Esophagus muscularis mucosa (tissue), 4 donors: ENCODE measurements around the gene FPR1. TPM values are rescaled to one million over a fixed set of nuclear protein-coding genes. Genes with fewer than 3 reads are reported as not detected.

Source experiments
- DNase-seq: peaks from one replicate; pipeline ENCODE4 v3.0.0-alpha.2; 2017; ENCODE audit errors: extremely low spot score
- H3K27ac ChIP-seq, 4 donors: fragments of 200-600 bp; sonication (generic); replicated peaks in 1 of 4; 1 replicate in 3 of 4; 2 replicates in 1 of 4; pipeline ENCODE4 v1.5.1; 2016 to 2019; ENCODE audit warnings: mild to moderate bottlenecking in 1 of 4
- H3K27me3 ChIP-seq, 4 donors: fragments of 200-600 bp; sonication (generic); one replicate each; pipeline versions ENCODE4 v1.5.1 to v1.6.0; 2016 to 2019
- H3K36me3 ChIP-seq, 4 donors: fragments of 200-600 bp; sonication (generic); one replicate each; pipeline ENCODE4 v1.5.1; 2016 to 2019
- H3K4me1 ChIP-seq, 4 donors: fragments of 200-600 bp; sonication (generic); one replicate each; pipeline ENCODE4 v1.5.1; 2016 to 2019
- H3K4me3 ChIP-seq, 4 donors: fragments of 200-600 bp; sonication (generic); 1 replicate in 2 of 4; 2 replicates in 2 of 4; pipeline ENCODE4 v1.5.1; 2016 to 2019; ENCODE audit warnings: mild to moderate bottlenecking in 4 of 4, moderate library complexity in 1 of 4
- H3K9me3 ChIP-seq, 4 donors: fragments of 200-600 bp; sonication (generic); 1 replicate in 3 of 4; 2 replicates in 1 of 4; pipeline ENCODE4 v1.5.1; 2016 to 2019
- CTCF ChIP-seq, 3 experiments: fragments of 200-600 bp in 2 of 3; fragments of 450-650 bp in 1 of 3; sonication (generic) in 2 of 3; IDR thresholded peaks; one replicate each; pipeline ENCODE4 v1.5.1; 2017 to 2019; ENCODE audit warnings: antibody characterized with exemption in 3 of 3, mild to moderate bottlenecking in 2 of 3, moderate library complexity in 1 of 3
- EP300 ChIP-seq: sonication (generic); formaldehyde crosslinking; IDR thresholded peaks from one replicate; pipeline ENCODE4 v1.6.1; 2017; ENCODE audit warnings: antibody characterized with exemption
- POLR2A ChIP-seq: fragments of 450-650 bp; IDR thresholded peaks from one replicate; pipeline ENCODE4 v1.6.1; 2017; ENCODE audit warnings: antibody characterized with exemption, moderate library complexity, mild to moderate bottlenecking, low read depth
- POLR2AphosphoS5 ChIP-seq, 2 donors: sonication (generic); formaldehyde crosslinking; IDR thresholded peaks; one replicate each; pipeline ENCODE4 v1.6.1; 2017; ENCODE audit warnings: antibody characterized with exemption in 2 of 2
- WGBS: methylation state at CpG from one replicate; pipeline ENCODE4 v1.1.5; 2018; 5-methylcytosine and 5-hydroxymethylcytosine counted together
- intact Hi-C: fragments of 100-400 bp; cut with DNase I; formaldehyde crosslinking; loops from one replicate; pipeline ENCODE4 v1.15.1; 2023
- total RNA-seq, 4 donors: library from RNA; depleted of rRNA; stranded (reverse); fragments of >200 nt; gene quantifications; one replicate each; pipeline versions ENCODE4 v1.1.0 to v1.2.1, GENCODE V29; 2016

Gene FPR1
- 10 to 100 TPM in 2 of 4 donors, 1 to 10 TPM in 2; 3.7 to 38.9 (median 7.7) TPM for total RNA-seq

- Histone ChIP-seq H3K4me3 (peak within 1 kb of the TSS; percentile 1 to 42 (median 8)), H3K27ac (peak within 1 kb of the TSS in 2 of 4 donors; percentile 7 to 17)
- no peak for DNase-seq
Measured at GRCh38 chr19:51751655-51752054, at the start of gene FPR1. Gene FPR1, minus strand, starts transcription at chr19:51751878. Its CDS starts 4,884 bp downstream, at chr19:51746994.

GRCh38 chr19:51800473-51801244 is 49.0 kb upstream of the FPR1 start:
- H3K27me3 ChIP-seq = peaks cover 0 to 7% (median 0%) of the 10 kb centered on the region in 4 donors
- no peak for DNase-seq
- no peaks in the 10 kb centered on the region for H3K36me3 ChIP-seq
- 73% methylated on average over 5 of the region's 7 CpGs for WGBS
- H3K9me3 ChIP-seq = no peaks in the 10 kb centered on the region
- H3K27ac ChIP-seq = peak overlapping the region in 2 of 4 donors; percentile 50 to 61
- H3K4me3 ChIP-seq = no peak overlapping the region
- TF ChIP-seq POLR2A (no peak), CTCF (IDR thresholded peaks at IDR 0.05) (no peak), POLR2AphosphoS5 (IDR thresholded peaks at IDR 0.05) (no peak), EP300 (no peak)
- H3K4me1 ChIP-seq = peaks cover 14 to 20% (median 17%) of the 10 kb centered on the region in 4 donors
- intact Hi-C loops = no loop called here

More at GRCh38 chr19:51751655-51752054, at the start of gene FPR1:
- intact Hi-C loops = no loop called here
- 65% methylated on average over 2 of the region's 2 CpGs for WGBS
- peaks cover 0 to 5% (median 0%) of the 10 kb centered on the region in 4 donors for H3K27me3 ChIP-seq
- H3K4me1 ChIP-seq = no peaks in the 10 kb centered on the region
- no peaks in the 10 kb centered on the region for H3K36me3 ChIP-seq
- no peaks in the 10 kb centered on the region for H3K9me3 ChIP-seq
- TF ChIP-seq POLR2AphosphoS5 (IDR thresholded peaks at IDR 0.05) (peak in 1 of 2 donors; percentile 60), EP300 (no peak), CTCF (IDR thresholded peaks at IDR 0.05) (no peak), POLR2A (no peak)

- no peak for TF ChIP-seq POLR2AphosphoS5 (IDR thresholded peaks at IDR 0.05)
- no peak for TF ChIP-seq EP300
- no peak for TF ChIP-seq CTCF (IDR thresholded peaks at IDR 0.05)
- TF ChIP-seq POLR2A = no peak
- no peaks in the 10 kb centered on the region for H3K36me3 ChIP-seq
- H3K9me3 ChIP-seq = no peaks in the 10 kb centered on the region
- peak overlapping the region in 1 of 4 donors; percentile 7 for H3K4me3 ChIP-seq
- intact Hi-C loops = no loop called here
- peaks cover 0 to 7% (median 0%) of the 10 kb centered on the region in 4 donors for H3K27me3 ChIP-seq
- H3K27ac ChIP-seq = peak overlapping the region; percentile 17 to 61 (median 50)
- no peak for DNase-seq
- H3K4me1 ChIP-seq = peaks cover 14 to 20% (median 17%) of the 10 kb centered on the region in 4 donors
- 84% methylated on average over 10 of the region's 13 CpGs for WGBS
Measured at GRCh38 chr19:51799774-51800472, 48.2 kb upstream of the FPR1 start.

GRCh38 chr19:51799034-51799773 is 47.5 kb upstream of the FPR1 start:
- H3K4me1 ChIP-seq = peaks cover 14 to 20% (median 17%) of the 10 kb centered on the region in 4 donors
- peak; percentile 96 for DNase-seq
- H3K27me3 ChIP-seq = peaks cover 0 to 7% (median 0%) of the 10 kb centered on the region in 4 donors
- peak overlapping the region in 2 of 4 donors; percentile 7 to 13 for H3K4me3 ChIP-seq
- 59% methylated on average over 10 of the region's 20 CpGs for WGBS
- no peaks in the 10 kb centered on the region for H3K36me3 ChIP-seq
- H3K27ac ChIP-seq = peak overlapping the region; percentile 46 to 61 (median 50)
- TF ChIP-seq POLR2A = no peak
- TF ChIP-seq EP300 = no peak
- peak; percentile 56 to 63 for TF ChIP-seq POLR2AphosphoS5 (IDR thresholded peaks at IDR 0.05)
- no peak for TF ChIP-seq CTCF (IDR thresholded peaks at IDR 0.05)
- no peaks in the 10 kb centered on the region for H3K9me3 ChIP-seq
- intact Hi-C loops = no loop called here
